GM19043 (cell line): ENCODE results near the gene C20orf202.
"Not testable (repeated sequence)": the region's sequence is repeated elsewhere in the genome, so short reads cannot be mapped to it uniquely, and the experiment has no call there.

Experiments
- ATAC-seq: cut with Tn5 transposase; IDR thresholded peaks from one replicate; pipeline ENCODE4 v1.9.1; 2021; ENCODE audit warnings: low read depth; ENCODE audit not compliant: unreplicated experiment

The C20orf202 gene

GRCh38 chr20:1241456-1241855 lies 38.2 kb downstream of the C20orf202 start:
- ATAC-seq: no peak

GRCh38 chr20:1242099-1242498 lies 38.8 kb downstream of the C20orf202 start:
- ATAC-seq: no peak

GRCh38 chr20:1242530-1242929 lies 39.3 kb downstream of the C20orf202 start:
- no peak for ATAC-seq

GRCh38 chr20:1245578-1245977 lies 42.3 kb downstream of the C20orf202 start:
- no peak for ATAC-seq

- ATAC-seq: no peak
These were observed 44.4 kb downstream of the C20orf202 start for GRCh38 chr20:1247689-1248088.

- ATAC-seq: not testable (repeated sequence)
These were observed 47.0 kb downstream of the C20orf202 start for GRCh38 chr20:1250282-1250681.

- no peak for ATAC-seq
These were observed 49.2 kb downstream of the C20orf202 start for GRCh38 chr20:1252416-1252815.

GRCh38 chr20:1254254-1254653 lies 51.0 kb downstream of the C20orf202 start:
- ATAC-seq: no peak

GRCh38 chr20:1255675-1256074 lies 52.4 kb downstream of the C20orf202 start:
- no peak for ATAC-seq
